ENCODE results near the gene GOLGA3.
"Not testable (repeated sequence)": the region's sequence is repeated elsewhere in the genome, so short reads cannot be mapped to it uniquely, and the experiment has no call there.

Gene GOLGA3

GRCh38 chr12:132828706-132829534 lies at the start of gene GOLGA3:
GOLGA3 (minus strand) TSS chr12:132828869; CDS start chr12:132822128, 6,741 bp downstream.
- DNase-seq, result peak; percentile 91 to 95

- DNase-seq, result not testable (repeated sequence)
These were observed 46.0 kb upstream of the GOLGA3 start for GRCh38 chr12:132874620-132875019.

- no peak for DNase-seq
These were observed 45.5 kb upstream of the GOLGA3 start for GRCh38 chr12:132874175-132874574.

GRCh38 chr12:132873724-132874123 lies 45.1 kb upstream of the GOLGA3 start:
- DNase-seq, result no peak

- no peak for DNase-seq
These were observed 44.3 kb upstream of the GOLGA3 start for GRCh38 chr12:132872975-132873421.

- no peak for DNase-seq
These were observed 43.6 kb upstream of the GOLGA3 start for GRCh38 chr12:132872073-132872855.

GRCh38 chr12:132869551-132869950 lies 40.9 kb upstream of the GOLGA3 start:
- DNase-seq, result no peak

- peak; percentile 31 to 67 for DNase-seq
These were observed 37.7 kb upstream of the GOLGA3 start for GRCh38 chr12:132866251-132866828.

GRCh38 chr12:132861558-132861957 lies 32.9 kb upstream of the GOLGA3 start:
- DNase-seq, result no peak

- no peak for DNase-seq
These were observed 30.1 kb upstream of the GOLGA3 start for GRCh38 chr12:132858718-132859266.

GRCh38 chr12:132857019-132857418 lies 28.4 kb upstream of the GOLGA3 start:
- DNase-seq, result not testable (repeated sequence)

GRCh38 chr12:132856581-132856980 lies 27.9 kb upstream of the GOLGA3 start:
- DNase-seq, result no peak

- not testable (repeated sequence) for DNase-seq
These were observed 26.5 kb upstream of the GOLGA3 start for GRCh38 chr12:132855211-132855610.

- no peak for DNase-seq
These were observed 24.8 kb upstream of the GOLGA3 start for GRCh38 chr12:132853285-132854092.

GRCh38 chr12:132852496-132852895 lies 23.8 kb upstream of the GOLGA3 start:
- no peak for DNase-seq

- DNase-seq, result no peak
These were observed 22.8 kb upstream of the GOLGA3 start for GRCh38 chr12:132851465-132851864.

GRCh38 chr12:132850291-132850690 lies 21.6 kb upstream of the GOLGA3 start:
- no peak for DNase-seq

- DNase-seq, result no peak
These were observed 19.9 kb upstream of the GOLGA3 start for GRCh38 chr12:132848521-132848920.

GRCh38 chr12:132847363-132848356 lies 19.0 kb upstream of the GOLGA3 start:
- DNase-seq, result no peak

- DNase-seq, result not testable (repeated sequence)
These were observed 16.0 kb upstream of the GOLGA3 start for GRCh38 chr12:132844681-132845080.

Measured in inflammatory macrophage treated with lipopolysaccharide for 1 hour (primary cell).